CD14-positive monocyte (primary cell): ENCODE data around the gene MICALL1. TPM values are rescaled to one million over a fixed set of nuclear protein-coding genes. Genes with fewer than 3 reads are reported as not detected.
A peak's percentile ranks its signal among the peaks of the same experiment; 100 is the strongest.

Source experiments
- DNase-seq, 3 donors: peaks; one replicate each; pipeline ENCODE4 v3.0.0-alpha.2; 2011 to 2022
- H2AFZ ChIP-seq: 2 replicates; pipeline ENCODE4 v1.6.0; 2012; ENCODE audit warnings: mild to moderate bottlenecking, low read depth, low read length, inconsistent platforms; ENCODE audit not compliant: insufficient read depth, poor library complexity, severe bottlenecking
- H3K27ac ChIP-seq, 2 donors: 1 replicate in 1 of 2; 2 replicates in 1 of 2; pipeline ENCODE4 v1.5.1; 2012 to 2013; ENCODE audit warnings: low read length in 2 of 2, control low read depth in 1 of 2, inconsistent platforms in 1 of 2, low read depth in 1 of 2, mild to moderate bottlenecking in 1 of 2
- H3K27me3 ChIP-seq, 2 donors: one replicate each; pipeline versions ENCODE4 v1.6.0 to v1.6.1; 2011 to 2013; ENCODE audit warnings: low read length in 2 of 2; ENCODE audit not compliant: control insufficient read depth in 2 of 2, insufficient read depth in 2 of 2
- H3K36me3 ChIP-seq, 2 donors: replicated peaks in 1 of 2; 1 replicate in 1 of 2; 2 replicates in 1 of 2; pipeline versions ENCODE4 v1.5.1 to v1.6.1; 2012 to 2013; ENCODE audit warnings: low read length in 2 of 2, control low read depth in 1 of 2, inconsistent platforms in 1 of 2, mild to moderate bottlenecking in 1 of 2; ENCODE audit not compliant: insufficient read depth in 2 of 2, control insufficient read depth in 1 of 2
- H3K4me1 ChIP-seq, 2 donors: 1 replicate in 1 of 2; 2 replicates in 1 of 2; pipeline versions ENCODE4 v1.5.1 to v1.6.1; 2012 to 2013; ENCODE audit warnings: low read length in 2 of 2, control low read depth in 1 of 2, inconsistent platforms in 1 of 2, mild to moderate bottlenecking in 1 of 2, moderate library complexity in 1 of 2; ENCODE audit not compliant: insufficient read depth in 2 of 2, control insufficient read depth in 1 of 2
- H3K4me2 ChIP-seq: replicated peaks from 2 replicates; pipeline ENCODE3; 2012; ENCODE audit warnings: low read length, moderate library complexity, mild to moderate bottlenecking; ENCODE audit not compliant: poor library complexity, severe bottlenecking; ENCODE audit errors: extremely low read depth
- H3K4me3 ChIP-seq, 3 experiments: fragments of 200-600 bp in 1 of 3; sonication (generic) in 1 of 3; replicated peaks in 1 of 3; 1 replicate in 2 of 3; 2 replicates in 1 of 3; pipeline ENCODE4 v1.5.1; 2011 to 2013; ENCODE audit warnings: low read length in 3 of 3, mild to moderate bottlenecking in 3 of 3, control low read depth in 2 of 3, low read depth in 2 of 3, inconsistent platforms in 1 of 3, moderate library complexity in 1 of 3
- H3K79me2 ChIP-seq: 2 replicates; pipeline ENCODE4 v1.6.0; 2012; ENCODE audit warnings: mild to moderate bottlenecking, control low read depth, inconsistent platforms, low read length, moderate library complexity; ENCODE audit not compliant: insufficient read depth
- H3K9ac ChIP-seq: 2 replicates; pipeline ENCODE4 v1.6.0; 2017; ENCODE audit warnings: low read length, mild to moderate bottlenecking; ENCODE audit not compliant: insufficient read depth, poor library complexity, severe bottlenecking
- H3K9me3 ChIP-seq, 2 donors: replicated peaks in 1 of 2; 1 replicate in 1 of 2; 2 replicates in 1 of 2; pipeline versions ENCODE4 v1.5.1 to v1.6.1; 2012 to 2013; ENCODE audit warnings: low read length in 2 of 2, control low read depth in 1 of 2; ENCODE audit not compliant: control insufficient read depth in 1 of 2, insufficient read depth in 1 of 2
- H4K20me1 ChIP-seq: 2 replicates; pipeline ENCODE4 v1.6.0; 2012; ENCODE audit warnings: mild to moderate bottlenecking, low read length, control low read depth, moderate library complexity; ENCODE audit not compliant: insufficient read depth
- H3K27ac Mint-ChIP-seq, 7 donors: one replicate each; pipeline ENCODE4 v1.8.0; 2020; ENCODE audit warnings: mild to moderate bottlenecking in 7 of 7, mixed read lengths in 7 of 7, moderate library complexity in 6 of 7, inconsistent platforms in 2 of 7
- H3K27me3 Mint-ChIP-seq, 3 donors: one replicate each; pipeline ENCODE4 v1.8.0; 2021 to 2022; ENCODE audit warnings: low read depth in 3 of 3, mild to moderate bottlenecking in 3 of 3, mixed read lengths in 3 of 3, moderate library complexity in 3 of 3, inconsistent platforms in 1 of 3
- H3K36me3 Mint-ChIP-seq, 2 donors: one replicate each; pipeline ENCODE4 v1.8.0; 2020; ENCODE audit warnings: mixed read lengths in 2 of 2, inconsistent platforms in 1 of 2, mild to moderate bottlenecking in 1 of 2
- H3K4me1 Mint-ChIP-seq: one replicate; pipeline ENCODE4 v1.8.0; 2020; ENCODE audit warnings: mild to moderate bottlenecking, mixed read lengths
- H3K4me3 Mint-ChIP-seq, 2 donors: one replicate each; pipeline ENCODE4 v1.8.0; 2020; ENCODE audit warnings: mild to moderate bottlenecking in 2 of 2, mixed read lengths in 2 of 2, moderate library complexity in 1 of 2
- H3K9me3 Mint-ChIP-seq, 7 donors: one replicate each; pipeline ENCODE4 v1.8.0; 2020 to 2022; ENCODE audit warnings: mixed read lengths in 7 of 7, mild to moderate bottlenecking in 6 of 7, moderate library complexity in 6 of 7, inconsistent platforms in 2 of 7
- WGBS: methylation state at CpG from one replicate; pipeline ENCODE4 v1.1.5; 2013; ENCODE audit warnings: missing lambda C conversion rate; ENCODE audit not compliant: insufficient coverage; 5-methylcytosine and 5-hydroxymethylcytosine counted together
- intact Hi-C, 2 donors: fragments of 100-400 bp; cut with micrococcal nuclease; formaldehyde crosslinking; loops; one replicate each; pipeline versions ENCODE4 v1.15.0 to v1.15.1; 2023
- polyA plus RNA-seq, 3 donors: library from polyadenylated mRNA; depleted of rRNA in 1 of 3; unstranded in 2 of 3; stranded (reverse) in 1 of 3; fragments of 300-500 nt in 2 of 3; fragments of >200 nt in 1 of 3; fragmentation: Illumina TruSeq in 2 of 3; gene quantifications; 1 replicate in 2 of 3; 2 replicates in 1 of 3; pipeline ENCODE4 v1.2.3, GENCODE V29; 2012 to 2021
- TF ChIP-seq, protein P1 (sequence below): fragments of 200-600 bp; IDR thresholded peaks from one replicate; pipeline ENCODE4 v1.8.0; 2022; ENCODE audit warnings: antibody characterized with exemption, mild to moderate bottlenecking

Gene MICALL1
- polyA plus RNA-seq, 3 donors, result 0.51 to 7.0 (median 1.3) TPM

DNA sequence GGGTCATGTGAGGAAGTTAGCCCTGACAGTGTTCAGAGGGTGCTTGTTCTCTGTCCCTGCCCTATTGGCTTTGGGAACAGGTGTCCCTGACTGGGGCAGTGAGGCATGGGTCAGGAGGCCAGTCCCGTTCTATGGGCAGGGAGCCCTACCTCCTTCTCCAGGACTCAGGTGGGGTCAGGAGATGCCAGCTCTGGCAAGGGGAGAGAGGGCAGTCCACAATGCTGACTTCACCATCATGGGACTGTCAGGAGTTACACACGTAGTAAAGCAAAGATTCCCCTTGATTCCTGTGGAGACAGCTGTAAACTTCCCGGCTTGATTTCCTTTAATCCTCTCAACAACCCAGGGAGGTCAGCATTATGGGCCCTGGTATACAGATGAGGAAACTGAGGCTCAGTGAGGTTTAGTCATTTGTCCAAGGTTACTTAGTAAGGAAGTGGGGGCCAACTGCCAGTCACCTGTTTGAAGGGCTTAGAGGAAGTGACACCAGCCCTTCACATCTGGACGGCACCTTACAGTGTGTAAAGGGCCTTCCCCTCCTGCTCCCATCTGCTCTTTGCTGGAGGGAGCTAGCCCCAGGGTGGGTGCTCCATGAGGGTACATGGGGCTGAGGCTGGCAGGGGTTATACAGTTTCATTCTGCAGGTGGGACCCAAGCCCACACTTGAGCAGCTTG is 11.9 kb downstream of the MICALL1 start:
- Histone ChIP-seq H3K4me3 (no peak overlapping the region), H3K9ac (no peak overlapping the region), H3K36me3 (peaks cover 16 to 38% of the 10 kb centered on the region in 2 donors), H3K79me2 (no peaks in the 10 kb centered on the region), H3K4me2 (no peak overlapping the region), H3K27me3 (no peaks in the 10 kb centered on the region), H3K9me3 (no peaks in the 10 kb centered on the region), H3K4me1 (peaks cover 7 to 9% of the 10 kb centered on the region in 2 donors), H4K20me1 (no peaks in the 10 kb centered on the region), H2AFZ (no peak overlapping the region), H3K27ac (no peak overlapping the region)
- Mint-ChIP-seq H3K4me1 (peaks cover 5% of the 10 kb centered on the region), H3K27ac (no peak overlapping the region), H3K36me3 (peaks cover 31 to 44% of the 10 kb centered on the region in 2 donors), H3K9me3 (no peaks in the 10 kb centered on the region), H3K27me3 (peaks cover 0 to 3% (median 3%) of the 10 kb centered on the region in 3 donors), H3K4me3 (no peak overlapping the region)
- no CpG with 5 or more reads among the region's 4 CpGs for WGBS
- TF ChIP-seq, protein P1, sequence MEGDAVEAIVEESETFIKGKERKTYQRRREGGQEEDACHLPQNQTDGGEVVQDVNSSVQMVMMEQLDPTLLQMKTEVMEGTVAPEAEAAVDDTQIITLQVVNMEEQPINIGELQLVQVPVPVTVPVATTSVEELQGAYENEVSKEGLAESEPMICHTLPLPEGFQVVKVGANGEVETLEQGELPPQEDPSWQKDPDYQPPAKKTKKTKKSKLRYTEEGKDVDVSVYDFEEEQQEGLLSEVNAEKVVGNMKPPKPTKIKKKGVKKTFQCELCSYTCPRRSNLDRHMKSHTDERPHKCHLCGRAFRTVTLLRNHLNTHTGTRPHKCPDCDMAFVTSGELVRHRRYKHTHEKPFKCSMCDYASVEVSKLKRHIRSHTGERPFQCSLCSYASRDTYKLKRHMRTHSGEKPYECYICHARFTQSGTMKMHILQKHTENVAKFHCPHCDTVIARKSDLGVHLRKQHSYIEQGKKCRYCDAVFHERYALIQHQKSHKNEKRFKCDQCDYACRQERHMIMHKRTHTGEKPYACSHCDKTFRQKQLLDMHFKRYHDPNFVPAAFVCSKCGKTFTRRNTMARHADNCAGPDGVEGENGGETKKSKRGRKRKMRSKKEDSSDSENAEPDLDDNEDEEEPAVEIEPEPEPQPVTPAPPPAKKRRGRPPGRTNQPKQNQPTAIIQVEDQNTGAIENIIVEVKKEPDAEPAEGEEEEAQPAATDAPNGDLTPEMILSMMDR, result no peak
- no peak for DNase-seq
- intact Hi-C loops, result no loop called here

DNA sequence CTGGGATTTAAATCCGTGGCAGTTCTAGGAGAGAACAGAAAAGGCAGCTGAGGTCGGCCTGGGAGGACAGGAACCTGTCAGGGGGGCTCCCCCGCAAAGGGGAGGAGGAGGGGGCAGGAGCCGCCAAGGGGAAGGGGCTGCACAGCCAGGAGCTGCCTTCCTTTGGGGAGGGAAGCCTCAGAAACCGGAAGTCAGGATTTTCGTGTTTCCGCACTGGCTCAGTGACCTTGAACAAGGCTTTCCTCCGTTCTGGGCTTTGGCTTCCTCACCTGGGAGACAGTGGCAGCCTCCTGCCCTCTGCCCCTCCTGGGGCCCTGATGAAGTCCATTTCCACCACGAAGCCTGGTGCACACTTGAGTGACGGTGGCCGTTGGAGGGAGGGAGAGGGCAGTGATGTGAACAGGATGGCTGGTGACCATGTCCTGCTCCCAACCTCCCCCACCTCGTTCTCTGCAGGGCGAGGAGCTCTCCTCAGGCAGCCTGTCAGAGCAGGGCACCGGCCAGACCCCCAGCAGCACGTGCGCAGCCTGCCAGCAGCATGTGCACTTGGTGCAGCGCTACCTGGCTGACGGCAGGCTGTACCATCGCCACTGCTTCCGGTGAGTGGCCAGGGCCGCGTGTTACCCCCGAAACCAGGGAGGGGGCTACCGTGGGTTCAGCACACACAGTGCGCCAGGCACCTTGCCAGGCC is 12.6 kb downstream of the MICALL1 start:
- Mint-ChIP-seq H3K27ac (peak overlapping the region in 1 of 7 donors; percentile 7), H3K36me3 (peaks cover 30 to 42% of the 10 kb centered on the region in 2 donors), H3K4me1 (peaks cover 5% of the 10 kb centered on the region), H3K4me3 (no peak overlapping the region), H3K27me3 (peaks cover 0 to 3% (median 2%) of the 10 kb centered on the region in 3 donors), H3K9me3 (no peaks in the 10 kb centered on the region)
- intact Hi-C loops, result no loop called here
- Histone ChIP-seq H3K79me2 (no peaks in the 10 kb centered on the region), H3K36me3 (peaks cover 16 to 36% of the 10 kb centered on the region in 2 donors), H3K9me3 (no peaks in the 10 kb centered on the region), H3K4me1 (peaks cover 7 to 9% of the 10 kb centered on the region in 2 donors), H3K4me2 (no peak overlapping the region), H4K20me1 (no peaks in the 10 kb centered on the region), H3K27ac (no peak overlapping the region), H3K4me3 (no peak overlapping the region), H3K9ac (no peak overlapping the region), H3K27me3 (no peaks in the 10 kb centered on the region), H2AFZ (no peak overlapping the region)
- WGBS, result 92% methylated on average over 20 of the region's 25 CpGs
- DNase-seq, result no peak
- TF ChIP-seq, protein P1, result no peak
